H9 (cell line): ENCODE results near the gene DNAI1. TPM values are rescaled to one million over a fixed set of nuclear protein-coding genes. Genes with fewer than 3 reads are reported as not detected.

Experiments
- DNase-seq: peaks from one replicate; pipeline ENCODE4 v3.0.0-alpha.2; 2017
- H2AFZ ChIP-seq: one replicate; pipeline ENCODE4 v1.6.1; 2013; ENCODE audit warnings: mild to moderate bottlenecking, low read length, control low read depth, moderate library complexity
- H2AK5ac ChIP-seq: 2 replicates; pipeline ENCODE4 v1.6.1; 2013; ENCODE audit warnings: low read length, control low read depth, mixed read lengths; ENCODE audit not compliant: insufficient read length
- H2BK120ac ChIP-seq: one replicate; pipeline ENCODE4 v1.6.1; 2013; ENCODE audit warnings: low read depth, mild to moderate bottlenecking, low read length, control low read depth, inconsistent platforms; ENCODE audit not compliant: poor library complexity, severe bottlenecking
- H2BK12ac ChIP-seq: 2 replicates; pipeline ENCODE4 v1.6.1; 2013; ENCODE audit warnings: low read length, control low read depth, mixed read lengths, low read depth; ENCODE audit not compliant: insufficient read length
- H2BK15ac ChIP-seq: 2 replicates; pipeline ENCODE4 v1.6.1; 2013; ENCODE audit warnings: low read depth, low read length, control low read depth
- H2BK20ac ChIP-seq: one replicate; pipeline ENCODE4 v1.6.1; 2013; ENCODE audit warnings: low read depth, mild to moderate bottlenecking, low read length, control low read depth, inconsistent platforms; ENCODE audit not compliant: poor library complexity, severe bottlenecking
- H2BK5ac ChIP-seq: 2 replicates; pipeline ENCODE4 v1.6.1; 2013; ENCODE audit warnings: low read length, control low read depth, mixed read lengths; ENCODE audit not compliant: insufficient read length
- H3K14ac ChIP-seq: 2 replicates; pipeline ENCODE4 v1.6.1; 2013; ENCODE audit warnings: low read length, control low read depth; ENCODE audit not compliant: insufficient read depth
- H3K18ac ChIP-seq: 2 replicates; pipeline ENCODE4 v1.6.1; 2013; ENCODE audit warnings: low read depth, mild to moderate bottlenecking, mixed read lengths, low read length, control low read depth; ENCODE audit not compliant: insufficient read length
- H3K23ac ChIP-seq: 2 replicates; pipeline ENCODE4 v1.6.1; 2013; ENCODE audit warnings: low read length, control low read depth, mixed read lengths, low read depth; ENCODE audit not compliant: insufficient read length
- H3K23me2 ChIP-seq: 2 replicates; pipeline ENCODE4 v1.6.1; 2013; ENCODE audit warnings: low read depth, mild to moderate bottlenecking, mixed read lengths, low read length, control low read depth; ENCODE audit not compliant: insufficient read length, poor library complexity, severe bottlenecking
- H3K27ac ChIP-seq: 2 replicates; pipeline ENCODE4 v1.5.1; 2013; ENCODE audit warnings: low read length, control low read depth, mixed read lengths, low read depth; ENCODE audit not compliant: insufficient read length
- H3K27me3 ChIP-seq: 2 replicates; pipeline ENCODE4 v1.6.1; 2013; ENCODE audit warnings: low read length, control low read depth, inconsistent platforms; ENCODE audit not compliant: insufficient read depth
- H3K4ac ChIP-seq: 2 replicates; pipeline ENCODE4 v1.6.1; 2013; ENCODE audit warnings: low read depth, mild to moderate bottlenecking, control low read depth, inconsistent platforms, low read length, moderate library complexity
- H3K4me1 ChIP-seq: 2 replicates; pipeline ENCODE4 v1.6.1; 2013; ENCODE audit warnings: low read length, control low read depth, inconsistent platforms; ENCODE audit not compliant: insufficient read depth
- H3K4me2 ChIP-seq: 2 replicates; pipeline ENCODE4 v1.6.1; 2013; ENCODE audit warnings: low read length, control low read depth, mixed read lengths; ENCODE audit not compliant: insufficient read length, insufficient read depth
- H3K56ac ChIP-seq: 2 replicates; pipeline ENCODE4 v1.6.1; 2013; ENCODE audit warnings: low read depth, mild to moderate bottlenecking, mixed read lengths, low read length, control low read depth; ENCODE audit not compliant: insufficient read length
- H3K79me1 ChIP-seq: 2 replicates; pipeline ENCODE4 v1.6.1; 2013; ENCODE audit warnings: low read depth, mild to moderate bottlenecking, moderate library complexity, low read length, control low read depth, inconsistent platforms; ENCODE audit not compliant: insufficient read depth, poor library complexity, severe bottlenecking
- H3K79me2 ChIP-seq: 2 replicates; pipeline ENCODE4 v1.6.1; 2013; ENCODE audit warnings: low read length, control low read depth, inconsistent platforms; ENCODE audit not compliant: insufficient read depth
- H3K9ac ChIP-seq: 2 replicates; pipeline ENCODE4 v1.6.1; 2013; ENCODE audit warnings: low read length, control low read depth, mixed read lengths; ENCODE audit not compliant: insufficient read length; ENCODE audit errors: extremely low read depth
- H3K9me3 ChIP-seq: one replicate; pipeline ENCODE4 v1.6.1; 2013; ENCODE audit warnings: low read depth, low read length, inconsistent platforms; ENCODE audit not compliant: control insufficient read depth
- H3T11ph ChIP-seq: one replicate; pipeline ENCODE4 v1.6.1; 2013; ENCODE audit warnings: mild to moderate bottlenecking, low read length, control low read depth, inconsistent platforms
- H4K20me1 ChIP-seq: one replicate; pipeline ENCODE4 v1.6.1; 2013; ENCODE audit not compliant: control insufficient read depth, insufficient read length, insufficient read depth
- H4K5ac ChIP-seq: 2 replicates; pipeline ENCODE4 v1.6.1; 2013; ENCODE audit warnings: low read depth, mild to moderate bottlenecking, mixed read lengths, low read length, control low read depth; ENCODE audit not compliant: insufficient read length
- H4K8ac ChIP-seq: replicated peaks from 2 replicates; pipeline ENCODE4 v1.6.1; 2013; ENCODE audit warnings: low read length, control low read depth, mixed read lengths, low read depth; ENCODE audit not compliant: insufficient read length
- H4K91ac ChIP-seq: 2 replicates; pipeline ENCODE4 v1.6.1; 2013; ENCODE audit warnings: low read depth, mild to moderate bottlenecking, moderate library complexity, mixed read lengths, low read length, control low read depth; ENCODE audit not compliant: insufficient read length
- H3K27ac Mint-ChIP-seq, 3 experiments: 2 replicates in 2 of 3; 3 replicates in 1 of 3; pipeline ENCODE4 v1.8.0; 2020 to 2021; ENCODE audit warnings: mixed read lengths in 3 of 3, mild to moderate bottlenecking in 1 of 3, moderate library complexity in 1 of 3
- H3K27me3 Mint-ChIP-seq: 2 replicates; pipeline ENCODE4 v1.8.0; 2021; ENCODE audit warnings: low read depth, mild to moderate bottlenecking, moderate library complexity, mixed read lengths
- H3K36me3 Mint-ChIP-seq, 3 experiments: 2 replicates in 2 of 3; 3 replicates in 1 of 3; pipeline ENCODE4 v1.8.0; 2020 to 2021; ENCODE audit warnings: low read depth in 3 of 3, mixed read lengths in 3 of 3; ENCODE audit not compliant: insufficient read depth in 1 of 3
- H3K4me1 Mint-ChIP-seq, 2 experiments: 2 replicates each; pipeline ENCODE4 v1.8.0; 2020; ENCODE audit warnings: mixed read lengths in 2 of 2
- H3K4me3 Mint-ChIP-seq, 2 experiments: 2 replicates in 1 of 2; 3 replicates in 1 of 2; pipeline ENCODE4 v1.8.0; 2020 to 2021; ENCODE audit warnings: mild to moderate bottlenecking in 2 of 2, mixed read lengths in 2 of 2, moderate library complexity in 1 of 2
- H3K9me3 Mint-ChIP-seq, 2 experiments: 2 replicates in 1 of 2; 3 replicates in 1 of 2; pipeline ENCODE4 v1.8.0; 2020; ENCODE audit warnings: mild to moderate bottlenecking in 2 of 2, mixed read lengths in 2 of 2, moderate library complexity in 1 of 2
- WGBS: extraction: QIAGEN DNeasy Blood & Tissue Kit; methylation state at CpG from one replicate; pipeline ENCODE4 v1.1.7; 2013; ENCODE audit warnings: missing lambda C conversion rate, low lambda C conversion rate, mixed read lengths; ENCODE audit not compliant: insufficient read length; ENCODE audit errors: extremely low coverage; 5-methylcytosine and 5-hydroxymethylcytosine counted together
- total RNA-seq: library from RNA; stranded (reverse); gene quantifications from 2 replicates; pipeline ENCODE4 v1.2.1, GENCODE V29; 2021
- TF ChIP-seq, protein P1 (sequence below): fragments of 200-600 bp; sonication (generic); conservative IDR thresholded peaks from 3 replicates; pipeline ENCODE4 v1.8.0; 2021; ENCODE audit warnings: antibody characterized with exemption, mild to moderate bottlenecking

The DNAI1 gene
- total RNA-seq, 1 experiment from 2014 or later: 0.22 TPM

DNA sequence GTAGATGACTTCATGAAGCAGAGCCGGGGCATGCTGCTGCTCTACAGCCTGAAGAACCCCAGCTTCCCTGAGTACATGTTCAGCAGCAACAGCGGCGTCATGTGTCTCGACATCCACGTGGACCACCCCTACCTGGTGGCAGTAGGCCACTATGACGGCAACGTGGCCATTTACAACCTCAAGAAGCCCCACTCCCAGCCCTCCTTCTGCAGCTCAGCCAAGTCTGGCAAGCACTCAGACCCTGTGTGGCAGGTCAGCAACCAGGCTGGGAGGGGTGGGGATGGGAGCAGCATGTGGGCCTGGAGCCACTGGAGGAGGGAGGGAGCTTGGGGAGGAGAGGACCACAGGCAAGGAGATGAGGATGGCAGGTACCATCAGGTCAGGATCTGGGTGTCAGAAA, 48.0 kb downstream of the DNAI1 start:
- peaks cover 3% of the 10 kb centered on the region; the same call in 1 of the 2 replicates for H3K27me3 Mint-ChIP-seq
- Histone ChIP-seq H4K8ac (no peak overlapping the region), H3K14ac (no peak overlapping the region), H2BK5ac (no peak overlapping the region), H3K23me2 (no peaks in the 10 kb centered on the region), H2BK120ac (no peak overlapping the region), H3K56ac (no peak overlapping the region), H3K27ac (no peak overlapping the region), H4K20me1 (no peaks in the 10 kb centered on the region), H3K4me2 (no peak overlapping the region), H2AK5ac (no peak overlapping the region), H3K27me3 (no peaks in the 10 kb centered on the region), H4K91ac (no peak overlapping the region), H3T11ph (no peak overlapping the region), H4K5ac (no peak overlapping the region), H2BK15ac (no peak overlapping the region), H3K9me3 (no peaks in the 10 kb centered on the region), H2BK12ac (no peak overlapping the region), H3K79me1 (no peaks in the 10 kb centered on the region), H3K9ac (no peak overlapping the region), H3K4me1 (no peaks in the 10 kb centered on the region; the same call in 1 of the 2 replicates), H2AFZ (no peak overlapping the region), H3K4ac (no peak overlapping the region), H3K18ac (no peak overlapping the region), H3K79me2 (no peaks in the 10 kb centered on the region), H3K23ac (no peak overlapping the region), H2BK20ac (no peak overlapping the region)
- no peak for DNase-seq
- no peaks in the 10 kb centered on the region for H3K9me3 Mint-ChIP-seq
- H3K36me3 Mint-ChIP-seq: no peaks in the 10 kb centered on the region
- TF ChIP-seq, protein P1, sequence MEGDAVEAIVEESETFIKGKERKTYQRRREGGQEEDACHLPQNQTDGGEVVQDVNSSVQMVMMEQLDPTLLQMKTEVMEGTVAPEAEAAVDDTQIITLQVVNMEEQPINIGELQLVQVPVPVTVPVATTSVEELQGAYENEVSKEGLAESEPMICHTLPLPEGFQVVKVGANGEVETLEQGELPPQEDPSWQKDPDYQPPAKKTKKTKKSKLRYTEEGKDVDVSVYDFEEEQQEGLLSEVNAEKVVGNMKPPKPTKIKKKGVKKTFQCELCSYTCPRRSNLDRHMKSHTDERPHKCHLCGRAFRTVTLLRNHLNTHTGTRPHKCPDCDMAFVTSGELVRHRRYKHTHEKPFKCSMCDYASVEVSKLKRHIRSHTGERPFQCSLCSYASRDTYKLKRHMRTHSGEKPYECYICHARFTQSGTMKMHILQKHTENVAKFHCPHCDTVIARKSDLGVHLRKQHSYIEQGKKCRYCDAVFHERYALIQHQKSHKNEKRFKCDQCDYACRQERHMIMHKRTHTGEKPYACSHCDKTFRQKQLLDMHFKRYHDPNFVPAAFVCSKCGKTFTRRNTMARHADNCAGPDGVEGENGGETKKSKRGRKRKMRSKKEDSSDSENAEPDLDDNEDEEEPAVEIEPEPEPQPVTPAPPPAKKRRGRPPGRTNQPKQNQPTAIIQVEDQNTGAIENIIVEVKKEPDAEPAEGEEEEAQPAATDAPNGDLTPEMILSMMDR: no peak
- WGBS: no CpG with 5 or more reads among the region's 7 CpGs
- H3K27ac Mint-ChIP-seq: no peak overlapping the region
- no peak overlapping the region for H3K4me3 Mint-ChIP-seq
- peaks cover 13 to 28% of the 10 kb centered on the region in 2 experiments for H3K4me1 Mint-ChIP-seq
